Measurements from ENCODE around the gene PTPRG.

DNA sequence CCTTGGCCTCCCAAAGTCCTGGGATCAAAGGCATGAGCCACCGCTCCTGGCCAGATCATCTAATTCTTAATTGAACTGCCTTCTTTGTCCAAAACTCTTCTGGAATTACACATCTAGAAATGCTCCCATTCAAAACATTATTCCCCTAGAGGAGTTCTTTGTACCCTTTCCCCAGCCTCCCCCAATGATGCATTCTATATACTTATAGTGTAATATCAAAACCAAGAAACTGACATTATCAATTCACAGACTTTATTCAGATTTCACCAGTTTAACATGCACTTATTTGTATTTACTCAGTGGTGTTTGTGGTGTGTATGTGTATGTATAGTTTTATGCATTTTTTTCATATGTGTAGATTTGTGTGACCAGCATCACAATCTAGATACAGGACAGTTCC is 85.0 kb downstream of the PTPRG start:
- TF ChIP-seq, protein P1, sequence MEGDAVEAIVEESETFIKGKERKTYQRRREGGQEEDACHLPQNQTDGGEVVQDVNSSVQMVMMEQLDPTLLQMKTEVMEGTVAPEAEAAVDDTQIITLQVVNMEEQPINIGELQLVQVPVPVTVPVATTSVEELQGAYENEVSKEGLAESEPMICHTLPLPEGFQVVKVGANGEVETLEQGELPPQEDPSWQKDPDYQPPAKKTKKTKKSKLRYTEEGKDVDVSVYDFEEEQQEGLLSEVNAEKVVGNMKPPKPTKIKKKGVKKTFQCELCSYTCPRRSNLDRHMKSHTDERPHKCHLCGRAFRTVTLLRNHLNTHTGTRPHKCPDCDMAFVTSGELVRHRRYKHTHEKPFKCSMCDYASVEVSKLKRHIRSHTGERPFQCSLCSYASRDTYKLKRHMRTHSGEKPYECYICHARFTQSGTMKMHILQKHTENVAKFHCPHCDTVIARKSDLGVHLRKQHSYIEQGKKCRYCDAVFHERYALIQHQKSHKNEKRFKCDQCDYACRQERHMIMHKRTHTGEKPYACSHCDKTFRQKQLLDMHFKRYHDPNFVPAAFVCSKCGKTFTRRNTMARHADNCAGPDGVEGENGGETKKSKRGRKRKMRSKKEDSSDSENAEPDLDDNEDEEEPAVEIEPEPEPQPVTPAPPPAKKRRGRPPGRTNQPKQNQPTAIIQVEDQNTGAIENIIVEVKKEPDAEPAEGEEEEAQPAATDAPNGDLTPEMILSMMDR (IDR thresholded peaks at IDR 0.05), result no peak
- TF ChIP-seq POLR2A (IDR thresholded peaks at IDR 0.05), result no peak
